A673 (cell line): Measurements from ENCODE around the gene ARRB1. TPM values are rescaled to one million over a fixed set of nuclear protein-coding genes. Genes with fewer than 3 reads are reported as not detected.

ENCODE experiments used
- BruUV-seq: library from RNA; stranded (reverse); fragments of 400-500 nt; replicated peaks from 2 replicates; lab custom pipeline; 2021; lab: Mats Ljungman, UMichigan
- CTCF ChIA-PET: fragments of 300-600 bp; sonication (Branson Sonifier 250); formaldehyde crosslinking; loops from one replicate; lab custom pipeline; 2022; ENCODE audit warnings: antibody characterized with exemption; lab: Charles Lee
- POLR2A ChIA-PET: fragments of 300-600 bp; sonication (Branson Sonifier 250); formaldehyde crosslinking; loops from one replicate; lab custom pipeline; 2022; ENCODE audit warnings: antibody characterized with exemption; ENCODE audit not compliant: low non-redundant PET; lab: Charles Lee
- DNase-seq: peaks from one replicate; pipeline ENCODE4 v3.0.0-alpha.2; 2015; ENCODE audit warnings: low spot score
- H3K27ac ChIP-seq: fragments of 200-600 bp; sonication (generic); 2 replicates; pipeline ENCODE4 v1.5.1; 2016; ENCODE audit warnings: mixed run types, low read depth, mild to moderate bottlenecking, mixed read lengths, antibody characterized with exemption, low read length; ENCODE audit not compliant: poor library complexity, severe bottlenecking
- H3K27me3 ChIP-seq: fragments of 200-600 bp; sonication (generic); replicated peaks from 2 replicates; pipeline ENCODE4 v1.6.1; 2017; ENCODE audit warnings: mixed run types, low read depth, mild to moderate bottlenecking, mixed read lengths, antibody characterized with exemption, low read length; ENCODE audit not compliant: insufficient read depth, poor library complexity
- H3K36me3 ChIP-seq: fragments of 200-600 bp; sonication (generic); 2 replicates; pipeline ENCODE4 v1.6.1; 2016; ENCODE audit warnings: mixed run types, mild to moderate bottlenecking, mixed read lengths, antibody characterized with exemption, low read length; ENCODE audit not compliant: insufficient read depth, poor library complexity, severe bottlenecking
- H3K4me1 ChIP-seq: fragments of 200-600 bp; sonication (generic); 2 replicates; pipeline ENCODE4 v1.6.1; 2017; ENCODE audit warnings: mixed run types, mild to moderate bottlenecking, mixed read lengths, antibody characterized with exemption, low read length; ENCODE audit not compliant: insufficient read depth, poor library complexity, severe bottlenecking
- H3K4me3 ChIP-seq: fragments of 200-600 bp; sonication (generic); 2 replicates; pipeline ENCODE4 v1.5.1; 2016; ENCODE audit warnings: low read depth, mixed run types, mild to moderate bottlenecking, mixed read lengths, low read length; ENCODE audit not compliant: poor library complexity, severe bottlenecking
- H3K9me3 ChIP-seq: fragments of 200-600 bp; sonication (generic); 2 replicates; pipeline ENCODE4 v1.6.1; 2016; ENCODE audit warnings: mixed run types, low read depth, mild to moderate bottlenecking, mixed read lengths, antibody characterized with exemption, low read length; ENCODE audit not compliant: poor library complexity, severe bottlenecking
- CTCF ChIP-seq: fragments of 300-800, 200-600 bp; sonication (generic); conservative IDR thresholded peaks from 2 replicates; pipeline ENCODE4 v1.5.1; 2017; ENCODE audit warnings: low read depth, mild to moderate bottlenecking, antibody characterized with exemption, low read length, moderate library complexity, mixed read lengths
- EZH2 ChIP-seq: fragments of 200-600 bp; sonication (generic); IDR thresholded peaks from 2 replicates; pipeline ENCODE4 v1.6.1; 2017; ENCODE audit warnings: borderline replicate concordance, low read depth, mild to moderate bottlenecking, mixed read lengths, antibody characterized with exemption, low read length; ENCODE audit not compliant: poor library complexity, severe bottlenecking
- intact Hi-C: fragments of 100-400 bp; cut with micrococcal nuclease; formaldehyde crosslinking; loops from one replicate; pipeline ENCODE4 v1.10.0; 2022; ENCODE audit not compliant: unreplicated experiment
- microRNA-seq: library from miRNA; unstranded; fragments of <30 nt; microRNA quantifications from one replicate; pipeline ENCODE4 v1.2.0, GENCODE V29; 2021
- total RNA-seq: library from RNA; stranded (reverse); gene quantifications from 2 replicates; pipeline ENCODE4 v1.2.3, GENCODE V29; 2021

ARRB1 gene
- total RNA-seq, 1 experiment from 2014 or later: 37.8 TPM

GRCh38 chr11:75214411-75214821, 137.0 kb downstream of the ARRB1 start:
- intact Hi-C loops: loop anchor here (1.0 kb wide), 1 partner anchor 19 kb away; no protein-coding TSS in a partner anchor
- DNase-seq: peak; percentile 91
- Histone ChIP-seq H3K36me3 (no peaks in the 10 kb centered on the region), H3K27ac (no peak overlapping the region), H3K4me1 (no peaks in the 10 kb centered on the region), H3K4me3 (no peak overlapping the region), H3K9me3 (no peaks in the 10 kb centered on the region), H3K27me3 (peaks cover 8% of the 10 kb centered on the region)
- ChIA-PET CTCF (interaction anchor here (0.6 to 1.7 kb wide), 9 partner anchors 8 to 180 kb away, joined by 3 to 13 read pairs (median 6); partner anchors contain the start of gene TPBGL), POLR2A (no interaction called here)
- no TSS peak for BruUV-seq
- TF ChIP-seq EZH2 (no peak), CTCF (peak; percentile 60)

Small RNAs within 50 kb of the gene (microRNA-seq; reads per million reads assigned to microRNA genes)
- gene MIR326: 31.5 reads per million, percentile 49 among the genes with 10 or more reads in this experiment

Other genes starting within 250 kb of the ARRB1 start
- gene SLCO2B1, start 200.6 kb downstream of the ARRB1 start, total RNA-seq: 1.0 and 1.1 TPM in 2 replicates
- 0.24 and 0.41 TPM in 2 replicates for gene TPBGL, start 110.9 kb downstream of the ARRB1 start, total RNA-seq
- 2,875 and 2,961 TPM in 2 replicates for gene RPS3, start 47.9 kb upstream of the ARRB1 start, total RNA-seq
- 0.88 and 1.1 TPM in 2 replicates for gene KLHL35, start 81.5 kb upstream of the ARRB1 start, total RNA-seq
- 1.4 and 3.5 TPM in 2 replicates for gene GDPD5, start 174.3 kb upstream of the ARRB1 start, total RNA-seq
- gene SERPINH1, start 210.6 kb upstream of the ARRB1 start, total RNA-seq: 264 and 268 TPM in 2 replicates